ENCODE results near the gene BIN2.
"Not testable (repeated sequence)": the region's sequence is repeated elsewhere in the genome, so short reads cannot be mapped to it uniquely, and the experiment has no call there.

Gene BIN2

GRCh38 chr12:51345681-51346080 lies 21.7 kb upstream of the BIN2 start:
- no peak for DNase-seq (ENCODE audit: low read depth in 3 of 3)

- DNase-seq (ENCODE audit: low read depth in 3 of 3) = no peak
Observed at GRCh38 chr12:51343201-51343600, 19.2 kb upstream of the BIN2 start.

DNA sequence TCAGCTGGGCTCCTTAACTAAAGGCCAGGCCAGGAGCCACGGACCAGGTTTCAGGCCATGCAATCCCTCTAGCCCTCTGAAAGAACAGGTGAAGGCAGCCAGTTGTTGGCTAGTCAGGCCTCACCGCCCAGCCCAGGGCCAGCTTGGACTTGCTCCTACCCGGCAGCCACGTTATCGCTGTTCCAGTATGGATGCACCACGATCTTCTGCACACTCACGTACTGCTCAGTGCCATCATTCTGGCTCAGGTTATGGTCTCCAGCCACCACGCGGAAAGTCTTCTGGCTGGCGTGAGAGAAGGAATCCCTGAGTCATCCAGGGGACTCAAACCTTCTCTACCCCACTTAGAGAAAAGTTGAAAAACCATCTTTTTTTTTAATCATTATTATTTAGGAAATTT lies 18.4 kb upstream of the BIN2 start:
- DNase-seq (ENCODE audit: low read depth in 3 of 3) = no peak

DNA sequence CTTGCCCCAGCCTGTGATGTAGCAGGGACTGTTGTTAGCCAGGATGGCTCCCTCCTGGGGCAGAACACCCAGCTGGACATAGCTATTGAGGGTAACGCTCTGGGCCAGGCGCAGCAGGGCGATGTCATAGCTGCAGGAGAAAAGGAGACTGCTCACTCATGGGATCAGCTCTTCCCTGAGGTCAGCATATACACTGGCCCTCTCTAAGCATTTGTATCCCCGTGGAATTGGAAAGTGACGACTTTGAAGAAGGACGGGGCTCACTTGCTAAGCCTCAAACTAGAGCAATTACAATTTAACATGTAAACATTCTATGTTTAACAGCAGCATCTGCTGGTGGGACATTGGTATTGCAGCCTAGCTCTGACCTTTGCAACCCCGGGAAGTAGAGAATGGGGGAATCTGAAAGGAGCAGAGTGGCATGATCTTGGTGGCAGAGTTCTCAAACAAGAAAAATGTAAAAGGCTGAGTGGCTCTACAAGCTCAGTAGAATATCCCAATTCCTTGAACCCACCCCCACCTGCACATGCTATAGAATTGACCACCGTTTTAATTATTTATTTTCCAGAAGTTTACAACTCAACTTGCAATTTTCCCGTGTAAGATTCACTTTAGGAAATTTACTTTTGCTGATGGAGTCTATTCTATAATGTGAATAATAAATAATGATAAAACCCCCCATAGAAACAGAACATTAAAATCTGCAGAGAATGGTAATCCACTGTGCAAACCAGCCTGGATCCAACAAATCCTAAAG lies 17.5 kb upstream of the BIN2 start:
- peak; percentile 45 to 55 (median 46) for DNase-seq (ENCODE audit: low read depth in 3 of 3)

DNA sequence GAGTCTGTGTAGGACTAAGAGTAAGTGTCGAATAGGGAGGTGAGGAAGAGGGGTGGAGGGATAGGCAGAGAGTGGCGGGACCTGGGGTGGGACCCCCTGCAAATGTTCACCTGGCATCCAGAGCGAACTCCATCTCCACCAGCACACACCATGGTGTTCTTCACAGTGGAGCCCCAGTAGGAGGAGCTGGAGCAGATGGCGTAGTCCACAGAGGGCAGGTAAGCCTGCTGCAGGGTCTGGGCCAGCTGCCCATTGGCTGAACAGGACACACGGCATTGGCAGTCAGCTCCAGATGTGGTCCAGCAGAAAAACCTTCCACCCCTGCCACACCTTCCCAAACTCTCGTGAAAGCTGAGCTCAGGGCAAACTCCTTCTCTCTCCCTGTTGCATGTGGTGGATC lies 15.8 kb upstream of the BIN2 start:
- no peak for DNase-seq (ENCODE audit: low read depth in 3 of 3)

GRCh38 chr12:51337336-51337735 lies 13.4 kb upstream of the BIN2 start:
- not testable (repeated sequence) for DNase-seq (ENCODE audit: low read depth in 3 of 3)

DNA sequence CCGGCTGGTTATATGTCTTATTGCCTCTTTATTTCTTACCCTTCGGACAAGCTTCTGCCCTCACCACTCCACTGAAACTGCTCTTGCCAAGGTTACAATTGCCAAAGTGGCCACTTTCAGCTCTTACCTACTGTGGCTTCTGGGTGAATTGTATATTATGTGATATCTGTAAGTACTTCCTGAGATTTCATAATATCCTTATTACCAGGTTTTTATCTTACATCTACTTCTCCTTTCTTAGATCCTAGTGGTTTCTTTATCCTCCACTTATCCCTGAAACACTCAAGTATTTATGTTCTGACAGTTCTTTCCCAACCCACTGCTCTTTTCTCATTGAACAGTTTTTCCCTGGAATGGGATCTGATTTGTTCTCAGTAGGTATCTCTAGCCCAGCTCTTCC lies 12.0 kb upstream of the BIN2 start:
- DNase-seq (ENCODE audit: low read depth in 3 of 3) = no peak

DNA sequence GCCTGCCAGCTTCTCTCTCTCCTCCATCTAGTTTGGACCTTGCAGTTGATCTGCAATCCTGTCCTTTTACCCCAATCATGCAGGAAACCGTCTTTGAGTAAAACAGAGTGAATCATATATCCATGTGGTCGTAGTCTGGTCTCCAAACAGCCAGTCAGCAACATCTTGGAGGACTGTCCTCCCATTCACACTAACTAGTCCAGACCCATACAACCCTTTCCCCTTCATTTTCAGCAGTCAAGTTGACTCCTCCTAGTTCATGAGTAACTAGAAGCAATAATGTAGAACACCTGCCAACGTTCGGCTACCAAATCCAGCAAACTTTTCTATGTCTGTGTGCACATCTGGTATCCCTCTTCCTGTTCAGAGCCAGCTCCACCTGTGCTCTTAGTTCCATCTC lies 10.8 kb upstream of the BIN2 start:
- DNase-seq (ENCODE audit: low read depth in 3 of 3) = no peak

DNA sequence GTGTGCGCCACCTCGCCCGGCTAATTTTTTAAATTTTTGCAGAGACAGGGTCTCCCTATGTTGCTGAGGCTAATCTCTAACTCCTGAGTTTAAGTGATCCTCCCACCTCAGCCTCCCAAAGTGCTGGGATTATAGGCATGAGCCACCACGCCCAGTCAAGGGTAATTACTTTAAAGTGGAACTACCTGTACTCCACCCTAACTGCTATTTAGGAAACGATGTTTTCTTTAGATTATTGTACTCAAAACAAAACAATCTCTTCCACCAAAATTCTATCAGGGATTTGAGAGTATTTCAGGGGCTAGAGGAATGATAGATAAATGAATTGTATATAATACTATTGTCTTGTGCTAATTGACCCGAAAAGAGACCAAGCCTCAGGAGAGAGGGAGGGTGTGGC lies 9.6 kb upstream of the BIN2 start:
- no peak for DNase-seq (ENCODE audit: low read depth in 3 of 3)

DNA sequence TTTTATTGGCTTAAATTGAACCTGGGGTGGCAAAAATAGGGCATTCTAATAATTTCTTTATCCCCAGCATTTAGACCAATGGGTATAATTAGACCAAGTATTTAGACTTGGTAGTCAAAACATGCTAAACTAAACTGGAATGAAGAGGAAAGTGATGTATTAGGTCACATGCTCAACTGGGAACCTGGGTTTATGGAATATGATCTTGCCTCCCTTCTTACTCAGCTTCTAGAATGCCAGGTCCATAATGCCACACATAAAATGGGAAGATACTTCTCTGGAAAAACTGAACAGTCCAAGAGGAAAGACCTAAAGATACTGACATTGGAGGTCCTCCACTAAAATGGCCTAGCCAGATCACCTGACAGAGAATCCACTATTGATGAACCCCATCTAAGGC lies 6.2 kb upstream of the BIN2 start:
- no peak for DNase-seq (ENCODE audit: low read depth in 3 of 3)

DNA sequence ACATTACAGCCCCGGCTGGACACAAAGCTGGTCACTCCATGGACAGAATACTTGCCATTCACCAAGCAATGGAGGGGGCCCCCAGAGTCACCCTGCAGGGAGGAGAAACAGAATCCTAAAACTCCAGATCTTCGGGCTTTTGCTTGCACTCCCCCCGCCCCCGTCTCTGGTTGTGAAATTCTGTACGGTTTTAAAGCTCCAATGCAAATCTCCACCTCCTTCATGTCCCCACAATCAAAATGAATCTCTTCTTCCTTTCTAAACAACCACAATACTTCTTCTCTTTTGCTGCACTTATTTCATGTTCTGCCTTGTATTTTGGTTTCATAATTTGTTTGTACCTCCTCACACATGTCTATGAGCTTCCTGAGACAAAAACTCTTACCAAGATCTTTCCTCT lies 5.8 kb upstream of the BIN2 start:
- no peak for DNase-seq (ENCODE audit: low read depth in 3 of 3)

DNA sequence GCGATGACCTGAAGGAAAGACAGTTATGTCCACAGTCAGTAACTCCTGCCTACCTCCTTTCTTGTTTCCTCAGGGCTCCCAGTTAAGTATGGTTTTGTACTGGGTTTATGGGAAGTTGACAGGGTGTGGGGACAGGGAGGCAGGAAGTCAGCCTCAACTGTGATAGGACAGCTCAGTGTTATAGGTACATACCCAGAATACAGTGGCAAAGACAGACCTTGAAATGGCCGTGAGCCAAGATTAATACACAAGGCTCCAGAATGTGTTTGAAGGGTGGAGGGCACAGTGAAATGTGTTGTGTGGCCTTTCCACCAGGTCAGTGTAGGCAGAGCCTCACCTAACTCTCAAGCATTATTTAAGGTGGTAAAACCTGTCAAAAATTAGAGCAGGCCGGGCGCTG lies 4.6 kb upstream of the BIN2 start:
- DNase-seq (ENCODE audit: low read depth in 3 of 3) = no peak

- no peak for DNase-seq (ENCODE audit: low read depth in 3 of 3)
Observed at GRCh38 chr12:51326698-51327439, 2.9 kb upstream of the BIN2 start.

DNA sequence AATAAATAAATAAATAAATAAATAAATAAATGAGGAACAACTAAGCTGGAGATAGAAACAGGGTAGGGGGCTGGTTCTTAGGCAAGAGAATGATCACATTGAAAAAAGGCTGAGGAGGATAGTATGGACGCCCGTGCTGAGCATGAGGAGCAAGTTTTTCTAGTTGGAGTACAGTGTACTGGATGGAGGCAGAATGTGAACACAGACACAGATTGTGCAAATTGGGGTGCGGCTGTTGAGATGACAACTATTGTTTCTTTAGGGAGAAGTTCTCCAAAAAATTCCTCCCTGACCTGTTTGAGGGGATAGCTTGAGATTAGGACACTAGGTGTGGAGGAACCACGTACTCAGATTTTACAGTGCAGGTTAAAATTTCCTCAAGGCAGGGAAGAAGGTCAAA lies 979 bp upstream of the BIN2 start:
- DNase-seq (ENCODE audit: low read depth in 3 of 3) = no peak

GRCh38 chr12:51323317-51323960 lies 535 bp downstream of the BIN2 start:
- peak in 1 of 3 experiments; percentile 16 for DNase-seq (ENCODE audit: low read depth in 3 of 3)

DNA sequence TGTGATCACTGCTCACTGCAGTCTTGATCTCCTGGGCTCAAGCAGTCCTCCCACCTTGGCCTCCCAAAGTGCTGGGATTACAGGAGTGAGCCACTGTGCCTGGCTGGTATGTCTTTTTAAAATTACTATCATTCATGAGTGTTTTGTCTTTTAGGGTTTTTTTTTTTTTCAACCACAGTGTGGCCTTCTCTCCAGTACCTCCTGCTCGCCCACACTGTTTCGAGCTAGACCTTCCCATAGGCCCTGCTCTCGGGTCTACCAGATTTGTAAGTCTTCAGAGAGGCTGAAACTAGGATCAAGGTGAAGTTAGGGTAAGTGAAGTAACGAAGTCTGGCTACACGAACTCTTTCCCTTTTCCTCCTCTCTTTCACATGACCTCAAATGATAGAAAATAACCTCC lies 1.5 kb downstream of the BIN2 start:
- DNase-seq (ENCODE audit: low read depth in 3 of 3) = no peak

DNA sequence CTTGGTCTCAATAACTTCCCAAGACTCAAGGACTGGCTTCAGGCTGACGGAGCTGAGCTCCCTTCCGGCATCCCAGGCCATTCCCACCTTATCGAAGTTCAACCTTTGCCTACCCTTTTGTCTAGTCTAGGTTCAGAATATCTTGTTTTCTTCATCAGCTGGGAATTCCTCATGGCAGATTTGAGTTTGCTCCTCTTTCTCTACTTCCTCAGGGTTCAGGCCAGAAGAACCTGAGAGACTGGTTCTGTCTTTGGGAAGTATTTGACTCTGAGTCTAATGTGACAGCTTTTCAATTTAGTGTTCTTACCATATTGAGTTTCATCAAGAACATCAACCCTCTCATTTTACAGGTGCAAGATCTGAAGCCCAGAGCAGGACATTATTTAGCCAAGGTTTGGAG lies 2.1 kb downstream of the BIN2 start:
- no peak for DNase-seq (ENCODE audit: low read depth in 3 of 3)

- no peak for DNase-seq (ENCODE audit: low read depth in 3 of 3)
Observed at GRCh38 chr12:51320695-51321320, 3.2 kb downstream of the BIN2 start.

DNA sequence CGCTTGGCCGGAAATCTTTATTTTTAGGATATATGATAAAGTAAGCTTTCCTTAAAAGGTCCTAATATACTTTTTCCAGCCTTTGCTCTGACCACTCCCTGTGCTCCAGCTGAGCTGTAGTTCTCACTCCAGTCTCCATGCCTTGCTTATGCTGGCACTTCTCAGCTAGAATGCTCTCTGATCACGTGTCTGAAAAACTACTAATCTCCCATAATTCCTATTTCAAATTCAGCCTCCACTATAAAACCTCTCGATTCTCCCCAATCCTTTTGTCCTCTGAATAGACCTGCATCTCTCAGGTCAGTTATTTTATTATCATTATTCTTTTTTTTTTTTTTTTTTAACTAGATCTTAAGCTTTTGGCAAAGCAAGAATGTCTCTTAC lies 3.7 kb downstream of the BIN2 start:
- no peak for DNase-seq (ENCODE audit: low read depth in 3 of 3)

DNA sequence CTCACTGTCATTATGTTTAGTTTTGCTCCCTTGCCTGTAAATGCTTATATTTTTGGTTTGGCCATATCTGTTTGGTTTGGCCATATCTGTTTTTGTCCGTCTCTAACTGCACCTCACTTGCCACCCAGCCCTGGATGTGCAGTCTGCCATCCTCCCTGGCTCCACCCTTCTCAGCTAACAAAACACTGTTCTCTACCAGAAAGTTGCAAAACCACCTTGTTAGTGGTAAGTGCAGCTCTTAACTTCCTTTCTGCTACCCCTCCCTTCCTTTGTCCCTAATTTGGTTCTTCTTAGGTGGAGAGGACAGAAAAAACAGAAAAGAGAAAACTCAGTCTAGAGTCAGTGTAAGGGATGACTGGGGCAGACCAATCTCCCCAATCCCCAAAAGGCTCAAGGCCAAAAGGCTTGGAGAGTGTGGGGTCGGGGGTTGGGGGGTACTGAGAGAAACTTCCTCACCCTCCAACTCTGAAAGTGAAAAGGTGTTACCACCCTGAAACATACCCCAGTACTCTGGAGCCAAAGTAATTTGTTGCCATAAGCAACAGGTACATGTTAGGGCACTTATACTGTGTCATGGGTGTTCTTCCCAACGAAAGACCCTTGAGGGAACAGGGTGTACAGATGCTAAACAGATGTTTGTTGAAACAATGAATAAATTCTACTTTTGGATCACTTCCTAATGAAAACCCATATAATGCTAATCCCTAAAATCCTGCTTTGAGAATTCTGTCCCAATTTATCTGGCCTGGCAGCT lies 5.0 kb downstream of the BIN2 start:
- no peak for DNase-seq (ENCODE audit: low read depth in 3 of 3)

- DNase-seq (ENCODE audit: low read depth in 3 of 3) = not testable (repeated sequence)
Observed at GRCh38 chr12:51318057-51318806, 5.7 kb downstream of the BIN2 start.
